Right lung (tissue), 10 donors: ENCODE data around the gene ZMYM2. TPM values are rescaled to one million over a fixed set of nuclear protein-coding genes. Genes with fewer than 3 reads are reported as not detected.
"Not testable (repeated sequence)": the region's sequence is repeated elsewhere in the genome, so short reads cannot be mapped to it uniquely, and the experiment has no call there.

Source experiments
- DNase-seq, 2 donors: peaks; one replicate each; pipeline ENCODE4 v3.0.0-alpha.2; 2013
- long read RNA-seq, 8 donors: transcript quantifications; one replicate each; lab custom pipeline, GENCODE V29; 2026
- polyA plus RNA-seq, 5 donors: library from polyadenylated mRNA; unstranded; fragments of 120-200 nt; gene quantifications; one replicate each; pipeline versions ENCODE4 v1.2.1 to v1.2.3, GENCODE V29; 2013; ENCODE audit warnings: inconsistent platforms in 1 of 5, low replicate concordance in 1 of 5; ENCODE audit not compliant: insufficient read length in 5 of 5, insufficient read depth in 1 of 5

The ZMYM2 gene
- 100 to 1,000 TPM in 4 of 5 donors, 10 to 100 TPM in 1; 88.9 to 161 (median 121) TPM for polyA plus RNA-seq
- long read RNA-seq, donor 1 = 0 reads
- long read RNA-seq, donor 2, full-length matches to known transcripts = 1 of 1 reads
- long read RNA-seq, donor 2, partial matches to known transcripts = 0 of 1 reads
- long read RNA-seq, donor 2, other reads (novel, unspliced or antisense) = 0 of 1 reads
- long read RNA-seq, donor 3, partial matches to known transcripts = 6 of 6 reads
- long read RNA-seq, donor 3, other reads (novel, unspliced or antisense) = 0 of 6 reads
- long read RNA-seq, donor 4, full-length matches to known transcripts = 2 of 19 reads
- long read RNA-seq, donor 4, partial matches to known transcripts = 17 of 19 reads
- long read RNA-seq, donor 4, other reads (novel, unspliced or antisense) = 0 of 19 reads
- long read RNA-seq, donor 5, partial matches to known transcripts = 7 of 7 reads
- long read RNA-seq, donor 5, other reads (novel, unspliced or antisense) = 0 of 7 reads
- long read RNA-seq, donor 6, full-length matches to known transcripts = 2 of 2 reads
- long read RNA-seq, donor 6, partial matches to known transcripts = 0 of 2 reads
- long read RNA-seq, donor 6, other reads (novel, unspliced or antisense) = 0 of 2 reads
- long read RNA-seq, donor 7, full-length matches to known transcripts = 2 of 17 reads
- long read RNA-seq, donor 7, partial matches to known transcripts = 15 of 17 reads
- long read RNA-seq, donor 7, other reads (novel, unspliced or antisense) = 0 of 17 reads
- long read RNA-seq, donor 8, partial matches to known transcripts = 7 of 7 reads
- long read RNA-seq, donor 8, other reads (novel, unspliced or antisense) = 0 of 7 reads

DNA sequence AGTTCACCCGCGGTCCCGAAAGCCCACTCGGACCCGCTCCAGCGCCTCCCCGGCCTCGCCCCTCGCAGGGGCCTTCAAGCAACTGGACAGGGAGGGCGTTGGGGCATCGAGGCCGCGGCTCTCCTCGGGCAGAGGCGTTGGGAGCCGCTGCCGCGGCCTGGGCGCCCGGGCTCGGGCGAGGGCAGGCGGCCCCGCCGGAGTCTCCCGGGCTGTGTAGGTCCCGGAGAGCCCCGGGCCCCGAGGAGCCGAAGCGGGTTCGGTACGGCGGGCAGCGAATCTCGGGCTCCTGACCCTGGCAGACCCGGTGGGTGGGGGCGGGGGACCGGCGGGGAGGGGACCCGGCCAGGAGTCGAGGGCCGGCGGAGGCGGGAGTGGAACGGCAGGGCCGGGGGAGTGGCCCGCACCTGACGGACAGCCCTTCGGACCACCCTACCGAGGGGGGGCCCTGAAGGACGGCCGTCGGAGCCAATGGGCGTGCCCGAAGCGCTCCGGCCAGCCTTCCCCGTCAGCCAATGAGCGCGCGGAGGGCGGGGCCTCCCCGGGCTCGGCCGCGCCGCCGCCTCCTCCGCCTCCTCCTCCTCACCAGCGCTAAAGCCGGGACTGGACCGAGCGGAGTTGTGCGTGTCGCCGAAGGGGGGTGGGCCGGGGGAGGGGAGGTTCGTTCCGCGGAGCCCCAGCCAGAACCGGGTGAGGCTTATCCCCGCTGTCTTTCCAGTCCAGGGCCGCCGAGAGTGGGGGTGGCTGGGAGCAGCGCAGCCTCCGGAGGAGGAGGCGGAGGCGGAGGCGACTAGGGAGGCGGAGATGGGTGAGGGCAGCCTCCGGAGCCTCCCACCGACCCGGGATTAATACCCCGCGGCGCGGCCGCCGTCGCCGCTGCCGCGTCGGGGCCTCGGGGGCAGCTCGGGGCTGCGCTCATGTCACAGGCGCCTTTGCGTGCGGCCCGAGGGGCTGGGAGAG, at the start of gene ZMYM2:
TSS of gene ZMYM2 (plus strand) at position 573 of the 957 bp plus-strand sequence. CDS start 34,346 bp downstream, outside the sequence.
- DNase-seq = peak; percentile 99 to 100

GRCh38 chr13:19910336-19911072, 48.0 kb upstream of the ZMYM2 start:
- no peak for DNase-seq

- no peak for DNase-seq
These were observed 31.3 kb upstream of the ZMYM2 start for GRCh38 chr13:19927117-19927748.

DNA sequence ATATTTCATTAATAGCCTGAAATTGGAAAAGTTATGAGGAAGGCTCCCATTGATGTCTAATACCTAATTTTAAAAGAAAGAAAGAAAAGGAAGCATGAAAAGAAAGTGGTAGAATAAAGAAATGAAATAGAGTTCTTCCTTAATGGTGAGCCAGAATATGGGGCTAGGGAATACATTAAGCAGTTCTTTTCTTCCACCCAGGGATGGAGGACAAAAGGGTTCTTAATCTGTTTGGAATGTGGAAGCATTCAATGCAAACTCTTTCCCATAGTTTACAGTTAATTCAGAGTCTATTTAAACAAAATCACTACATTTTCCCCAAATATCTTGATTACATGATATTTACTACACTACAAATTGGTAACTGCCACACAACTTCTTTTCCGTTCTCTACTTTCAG, 18.4 kb upstream of the ZMYM2 start:
- no peak for DNase-seq

DNA sequence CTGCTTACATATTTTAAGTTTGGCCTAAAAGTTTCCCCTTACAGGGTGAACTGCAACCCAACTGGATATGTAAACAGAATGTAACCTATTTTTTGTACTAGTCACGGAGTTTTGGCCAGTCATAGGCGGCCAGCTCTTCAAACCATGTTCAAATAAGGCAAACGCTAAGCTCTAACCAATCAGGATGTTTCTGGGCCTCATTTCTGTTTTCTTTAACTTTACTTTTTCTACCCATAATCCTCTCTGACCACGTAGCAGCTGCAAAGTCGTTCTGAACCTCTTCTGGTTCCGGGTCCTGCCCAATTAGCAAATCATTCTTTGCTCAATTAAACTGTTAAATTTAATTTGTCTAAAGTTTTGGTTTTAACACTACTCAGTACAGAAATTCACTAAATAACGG, 8.2 kb upstream of the ZMYM2 start:
- no peak for DNase-seq

DNA sequence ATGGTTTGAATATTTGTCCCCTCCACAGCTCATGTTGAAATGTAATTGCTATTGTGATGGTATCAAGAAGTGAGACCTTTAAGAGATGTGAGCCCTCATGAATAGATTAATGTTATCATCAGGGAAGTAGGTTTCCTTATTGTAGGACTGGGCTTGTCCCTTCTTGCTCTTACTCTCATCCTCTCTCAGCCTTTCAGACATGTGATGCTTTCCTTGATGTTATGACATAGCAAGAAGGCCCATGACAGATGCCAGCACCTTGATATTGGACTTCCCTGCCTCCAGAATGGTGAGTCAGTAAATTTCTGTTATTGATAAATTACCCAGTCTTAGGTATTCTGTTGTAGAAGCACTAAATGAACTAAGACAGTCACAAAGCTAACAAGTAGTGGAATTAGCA, 5.7 kb upstream of the ZMYM2 start:
- DNase-seq = no peak

GRCh38 chr13:19955873-19956559, 2.5 kb upstream of the ZMYM2 start:
- no peak for DNase-seq

- DNase-seq = peak; percentile 81 to 82
These were observed 990 bp upstream of the ZMYM2 start for GRCh38 chr13:19957320-19958154.

DNA sequence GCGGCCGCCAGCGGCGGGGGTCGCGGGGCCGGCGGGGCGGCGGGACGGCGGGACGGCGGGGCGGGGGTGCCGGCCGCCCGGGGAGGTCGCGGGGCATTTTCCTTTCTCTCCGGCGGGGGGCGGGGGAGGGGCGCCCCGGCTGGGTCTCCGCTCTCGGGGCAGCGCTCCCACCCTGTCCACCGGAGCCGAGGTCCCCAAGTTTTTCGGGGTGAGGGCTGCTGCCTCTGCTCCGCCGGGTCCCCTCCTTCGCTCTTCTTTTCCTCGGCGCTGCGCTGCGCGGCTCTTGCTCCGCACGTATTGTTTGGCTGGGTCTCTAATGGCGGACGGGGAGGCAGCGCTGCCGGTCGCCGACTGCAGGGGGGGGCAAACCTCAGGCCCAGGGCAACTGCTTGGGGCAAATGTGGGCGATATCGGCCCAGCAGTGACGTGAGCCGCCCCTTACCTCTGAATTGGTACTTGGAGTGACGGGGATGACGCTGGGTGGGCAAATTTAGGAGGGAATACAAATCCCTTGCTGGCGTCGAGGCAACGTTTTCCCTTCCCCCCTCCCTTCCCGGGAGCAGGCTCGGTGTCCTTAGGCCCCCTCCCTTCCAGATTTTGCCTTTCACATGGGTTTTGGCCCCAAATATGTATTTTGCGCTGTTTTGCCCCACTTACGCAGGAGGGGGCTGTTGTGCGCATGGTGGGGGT, 759 bp downstream of the ZMYM2 start:
- peak; percentile 49 to 55 for DNase-seq

GRCh38 chr13:19959831-19960652, 1.5 kb downstream of the ZMYM2 start:
- DNase-seq = peak; percentile 79 to 85

DNA sequence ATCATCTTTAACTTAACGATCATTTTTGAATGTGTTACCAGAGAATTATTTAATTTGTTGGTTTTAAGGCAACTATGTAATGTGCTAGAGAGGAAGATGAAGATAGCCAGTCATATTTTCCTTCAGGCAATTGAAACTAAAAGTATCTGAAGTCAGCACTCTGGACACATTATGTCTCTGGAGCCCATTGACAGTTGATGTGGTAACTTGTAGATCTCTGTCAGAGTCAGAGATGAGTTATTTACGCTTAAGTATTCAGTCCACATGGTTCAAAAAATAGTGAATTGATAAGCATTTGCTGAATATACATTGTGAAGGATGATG, 2.1 kb downstream of the ZMYM2 start:
- no peak for DNase-seq

DNA sequence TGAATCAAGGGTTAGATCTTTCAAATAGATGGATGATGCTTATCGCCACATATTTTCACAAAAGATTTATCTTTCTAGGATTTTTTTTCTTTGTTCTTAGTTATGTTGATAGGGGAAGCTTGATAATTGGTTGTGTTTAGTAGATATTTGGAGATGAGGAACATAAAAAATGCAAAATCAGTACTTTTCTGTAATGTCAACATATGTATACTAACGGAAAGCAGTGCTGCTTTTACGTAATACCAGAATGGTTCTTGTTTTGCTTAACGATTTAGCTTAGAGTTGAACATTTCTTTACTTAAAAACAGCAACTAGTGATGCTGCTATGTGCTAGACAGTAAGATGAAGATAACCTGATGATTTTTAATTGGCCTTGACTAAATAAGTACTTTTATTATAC, 3.0 kb downstream of the ZMYM2 start:
- no peak for DNase-seq

DNA sequence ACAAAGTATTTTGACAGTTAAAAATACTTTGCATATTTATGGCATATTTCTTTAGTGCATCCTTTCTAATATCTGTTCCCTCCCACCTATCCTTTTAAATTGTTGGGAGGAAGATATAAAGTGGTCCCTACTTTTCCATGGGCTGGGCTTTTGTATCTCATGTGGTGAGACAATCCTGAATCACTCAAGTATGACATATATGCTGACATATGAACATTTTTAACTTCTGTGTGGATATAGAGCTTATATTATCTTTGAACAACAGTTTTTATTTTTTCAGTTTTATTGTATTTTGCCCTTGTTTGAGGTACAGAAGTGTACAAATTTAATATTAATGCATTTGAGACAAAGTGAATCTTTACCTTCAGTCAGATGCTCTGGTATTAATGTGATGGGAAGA, 3.4 kb downstream of the ZMYM2 start:
- no peak for DNase-seq

GRCh38 chr13:19962894-19963293, 4.4 kb downstream of the ZMYM2 start:
- no peak for DNase-seq

DNA sequence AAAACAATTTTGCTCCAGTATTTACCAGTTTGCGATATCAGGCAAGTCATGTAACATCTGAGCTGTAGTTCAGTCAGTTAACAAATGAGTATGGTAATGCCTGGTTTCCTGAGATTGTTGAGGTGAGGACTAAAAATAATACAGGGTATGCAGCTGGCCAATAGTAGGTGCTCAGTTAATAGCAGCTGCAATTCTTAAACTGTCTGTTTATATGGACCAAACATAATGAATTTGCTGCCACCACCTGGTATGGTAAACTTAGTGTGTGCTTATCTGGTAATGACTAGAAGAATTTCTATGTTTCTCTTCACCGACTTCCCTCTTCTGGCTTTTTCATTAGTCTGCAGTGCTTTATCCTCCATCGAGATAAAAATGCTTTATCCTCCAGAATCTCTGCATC, 9.1 kb downstream of the ZMYM2 start:
- DNase-seq = no peak

GRCh38 chr13:19974498-19975009, 16.0 kb downstream of the ZMYM2 start:
- DNase-seq = not testable (repeated sequence)

DNA sequence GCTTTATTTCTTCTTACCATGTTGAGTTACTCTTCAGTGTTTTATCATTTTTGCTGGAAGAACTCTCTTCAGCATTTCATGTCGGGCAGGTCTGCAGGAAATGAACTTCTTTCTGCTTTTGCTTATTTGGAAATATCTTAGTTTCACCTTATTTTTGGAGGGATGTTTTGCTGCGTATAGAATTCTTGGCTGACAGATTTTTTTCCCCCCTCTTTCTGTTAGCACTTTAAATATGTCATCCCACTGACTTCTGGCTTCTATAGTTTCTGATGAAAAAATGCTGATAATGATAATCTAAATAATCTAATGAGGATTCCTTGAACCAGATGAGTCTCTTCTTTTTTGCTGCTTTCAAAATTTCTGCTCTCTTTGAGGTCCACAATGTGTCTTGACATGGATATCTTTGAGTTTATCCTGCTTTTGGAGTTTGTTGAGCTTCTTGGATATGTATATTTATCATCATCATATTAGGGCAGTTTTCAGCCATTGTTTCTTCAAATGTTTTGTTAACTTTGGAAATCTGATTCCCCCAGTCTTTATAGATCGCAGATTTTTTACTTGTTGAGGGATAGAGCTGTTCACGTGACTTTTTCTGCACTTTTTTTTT, 20.4 kb downstream of the ZMYM2 start:
- no peak for DNase-seq
